ENCODE measurements around the gene SF3A2.

DNA sequence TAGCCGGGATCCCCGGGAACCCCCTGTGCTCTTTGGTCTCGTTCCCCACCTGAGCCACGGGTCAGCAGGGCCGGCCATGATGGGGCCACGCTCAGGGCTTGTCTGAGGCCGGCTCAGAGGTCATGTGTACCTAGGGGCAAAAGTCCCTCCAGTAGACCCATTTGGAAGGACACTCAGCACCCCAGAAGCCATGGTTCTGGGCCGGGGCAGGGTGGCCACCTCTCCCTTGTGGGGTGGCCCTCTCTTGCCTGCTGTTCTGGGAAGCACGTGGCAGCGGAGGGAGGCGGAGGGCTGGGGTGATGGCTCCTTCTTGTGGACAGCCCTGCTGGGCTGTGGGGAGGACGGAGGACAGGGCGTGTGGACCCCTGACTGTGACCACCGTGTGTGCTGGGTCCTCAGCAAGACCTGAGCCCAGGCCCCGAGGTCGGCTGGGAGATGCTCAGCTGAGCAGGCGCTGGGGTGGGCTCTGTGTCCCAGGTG, 51.8 kb downstream of the SF3A2 start:
- TF ChIP-seq, protein P1, sequence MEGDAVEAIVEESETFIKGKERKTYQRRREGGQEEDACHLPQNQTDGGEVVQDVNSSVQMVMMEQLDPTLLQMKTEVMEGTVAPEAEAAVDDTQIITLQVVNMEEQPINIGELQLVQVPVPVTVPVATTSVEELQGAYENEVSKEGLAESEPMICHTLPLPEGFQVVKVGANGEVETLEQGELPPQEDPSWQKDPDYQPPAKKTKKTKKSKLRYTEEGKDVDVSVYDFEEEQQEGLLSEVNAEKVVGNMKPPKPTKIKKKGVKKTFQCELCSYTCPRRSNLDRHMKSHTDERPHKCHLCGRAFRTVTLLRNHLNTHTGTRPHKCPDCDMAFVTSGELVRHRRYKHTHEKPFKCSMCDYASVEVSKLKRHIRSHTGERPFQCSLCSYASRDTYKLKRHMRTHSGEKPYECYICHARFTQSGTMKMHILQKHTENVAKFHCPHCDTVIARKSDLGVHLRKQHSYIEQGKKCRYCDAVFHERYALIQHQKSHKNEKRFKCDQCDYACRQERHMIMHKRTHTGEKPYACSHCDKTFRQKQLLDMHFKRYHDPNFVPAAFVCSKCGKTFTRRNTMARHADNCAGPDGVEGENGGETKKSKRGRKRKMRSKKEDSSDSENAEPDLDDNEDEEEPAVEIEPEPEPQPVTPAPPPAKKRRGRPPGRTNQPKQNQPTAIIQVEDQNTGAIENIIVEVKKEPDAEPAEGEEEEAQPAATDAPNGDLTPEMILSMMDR (IDR thresholded peaks at IDR 0.05) = no peak
- TF ChIP-seq POLR2AphosphoS5 (IDR thresholded peaks at IDR 0.05; ENCODE audit: insufficient read depth in 1 of 2, low read depth in 1 of 2) = no peak

Measured in vagina (tissue), 2 donors.